IMR-90 (cell line): ENCODE measurements around the gene PRKAR1A. TPM values are rescaled to one million over a fixed set of nuclear protein-coding genes. Genes with fewer than 3 reads are reported as not detected.

ENCODE experiments used
- ATAC-seq: fragments of 200-7000 bp; cut with Tn5 transposase; 2 replicates; pipeline ENCODE4 v1.9.1; 2020; ENCODE audit warnings: low read depth, mild to moderate bottlenecking, moderate library complexity
- BruUV-seq: library from RNA; stranded (reverse); fragments of 400-500 nt; replicated peaks from 2 replicates; lab custom pipeline; 2021; lab: Mats Ljungman, UMichigan
- CTCF ChIA-PET: fragments of 300-600 bp; formaldehyde crosslinking; extraction: SDS; loops from one replicate; lab custom pipeline; 2021; ENCODE audit warnings: antibody characterized with exemption; lab: Yijun Ruan, JAX
- POLR2A ChIA-PET: fragments of 300-600 bp; sonication (Branson Sonifier 250); formaldehyde crosslinking; loops from one replicate; lab custom pipeline; 2022; ENCODE audit warnings: antibody characterized with exemption; ENCODE audit not compliant: unreplicated experiment; lab: Charles Lee
- DNase-seq: peaks from one replicate; pipeline ENCODE4 v3.0.0; 2013
- H2AFZ ChIP-seq: replicated peaks from 2 replicates; pipeline ENCODE3; 2013; ENCODE audit warnings: low read length, mild to moderate bottlenecking; ENCODE audit not compliant: poor library complexity
- H2AK5ac ChIP-seq: 2 replicates; pipeline ENCODE4 v1.6.1; 2013; ENCODE audit warnings: low read depth, low read length, inconsistent platforms
- H2AK9ac ChIP-seq: replicated peaks from 2 replicates; pipeline ENCODE3; 2013; ENCODE audit warnings: mild to moderate bottlenecking, low read depth, low read length, moderate library complexity; ENCODE audit not compliant: poor library complexity
- H2BK120ac ChIP-seq: 2 replicates; pipeline ENCODE4 v1.6.1; 2013; ENCODE audit warnings: low read depth, low read length, inconsistent platforms
- H2BK15ac ChIP-seq: 3 replicates; pipeline ENCODE4 v1.6.1; 2013; ENCODE audit warnings: low read depth, low read length, inconsistent platforms
- H2BK20ac ChIP-seq: 2 replicates; pipeline ENCODE4 v1.6.1; 2013; ENCODE audit warnings: low read depth, mild to moderate bottlenecking, inconsistent platforms, low read length, moderate library complexity
- H2BK5ac ChIP-seq: 2 replicates; pipeline ENCODE4 v1.6.1; 2013; ENCODE audit warnings: mild to moderate bottlenecking, low read depth, low read length, inconsistent platforms; ENCODE audit not compliant: poor library complexity, severe bottlenecking
- H3K14ac ChIP-seq: replicated peaks from 2 replicates; pipeline ENCODE4 v1.6.1; 2013; ENCODE audit warnings: low read depth, low read length, inconsistent platforms
- H3K18ac ChIP-seq: 2 replicates; pipeline ENCODE4 v1.6.1; 2013; ENCODE audit warnings: low read depth, low read length, control low read depth
- H3K23ac ChIP-seq: 2 replicates; pipeline ENCODE4 v1.6.1; 2013; ENCODE audit warnings: low read depth, low read length, inconsistent platforms
- H3K27ac ChIP-seq: 2 replicates; pipeline ENCODE4 v1.5.1; 2013; ENCODE audit warnings: mild to moderate bottlenecking, control low read depth, low read length; ENCODE audit not compliant: insufficient read depth
- H3K27me3 ChIP-seq: 2 replicates; pipeline ENCODE4 v1.6.1; 2013; ENCODE audit warnings: low read length; ENCODE audit not compliant: control insufficient read depth, insufficient read depth
- H3K36me3 ChIP-seq: 2 replicates; pipeline ENCODE4 v1.6.1; 2013; ENCODE audit warnings: low read length, mixed read lengths; ENCODE audit not compliant: control insufficient read depth, insufficient read depth
- H3K4ac ChIP-seq: 2 replicates; pipeline ENCODE4 v1.6.1; 2013; ENCODE audit warnings: low read depth, low read length, inconsistent platforms
- H3K4me1 ChIP-seq: 2 replicates; pipeline ENCODE4 v1.6.1; 2013; ENCODE audit warnings: low read length, mixed read lengths; ENCODE audit not compliant: control insufficient read depth, insufficient read depth
- H3K4me2 ChIP-seq: 2 replicates; pipeline ENCODE4 v1.6.1; 2013; ENCODE audit warnings: low read depth, mild to moderate bottlenecking, control low read depth, low read length, moderate library complexity
- H3K4me3 ChIP-seq: 2 replicates; pipeline ENCODE4 v1.5.1; 2013; ENCODE audit warnings: low read depth, mild to moderate bottlenecking, control low read depth, low read length, moderate library complexity; ENCODE audit not compliant: insufficient read depth
- H3K56ac ChIP-seq: 2 replicates; pipeline ENCODE4 v1.6.1; 2013; ENCODE audit warnings: low read length, inconsistent platforms; ENCODE audit not compliant: insufficient read depth; ENCODE audit errors: extremely low read depth
- H3K79me1 ChIP-seq, 2 experiments: 2 replicates each; pipeline ENCODE4 v1.6.1; 2013; ENCODE audit warnings: low read length in 2 of 2, inconsistent platforms in 1 of 2, low read depth in 1 of 2
- H3K9ac ChIP-seq: 2 replicates; pipeline ENCODE4 v1.6.1; 2013; ENCODE audit warnings: low read depth, low read length, control low read depth
- H3K9me1 ChIP-seq: 2 replicates; pipeline ENCODE4 v1.6.1; 2013; ENCODE audit warnings: low read length, inconsistent platforms; ENCODE audit not compliant: insufficient read depth
- H3K9me3 ChIP-seq: 2 replicates; pipeline ENCODE4 v1.6.1; 2013; ENCODE audit warnings: low read length; ENCODE audit not compliant: control insufficient read depth, insufficient read depth
- H4K20me1 ChIP-seq: 2 replicates; pipeline ENCODE4 v1.6.1; 2013; ENCODE audit warnings: low read length, inconsistent platforms; ENCODE audit not compliant: insufficient read depth
- H4K5ac ChIP-seq: 2 replicates; pipeline ENCODE4 v1.6.1; 2013; ENCODE audit warnings: mild to moderate bottlenecking, low read depth, low read length, control low read depth
- H4K8ac ChIP-seq, 2 experiments: 2 replicates each; pipeline ENCODE4 v1.6.1; 2013; ENCODE audit warnings: low read depth in 2 of 2, low read length in 2 of 2, control low read depth in 1 of 2, inconsistent platforms in 1 of 2
- H4K91ac ChIP-seq: 2 replicates; pipeline ENCODE4 v1.6.1; 2013; ENCODE audit warnings: low read depth, low read length, inconsistent platforms; ENCODE audit not compliant: insufficient read depth
- CEBPB ChIP-seq: IDR thresholded peaks from 2 replicates; pipeline ENCODE4 v1.6.1; 2012; ENCODE audit warnings: low read depth, low read length, improper control_type of control experiment
- CTCF ChIP-seq: conservative IDR thresholded peaks from 2 replicates; pipeline ENCODE4 v1.5.1; 2012; ENCODE audit warnings: mild to moderate bottlenecking, low read depth, low read length, improper control_type of control experiment
- MAZ ChIP-seq: IDR thresholded peaks from 2 replicates; pipeline ENCODE4 v1.6.1; 2012; ENCODE audit warnings: low read depth, mild to moderate bottlenecking, low read length, improper control_type of control experiment, moderate library complexity, borderline replicate concordance
- NFE2L2 ChIP-seq: fragments of 150-350 bp; IDR thresholded peaks from 2 replicates; pipeline ENCODE4 v1.6.1; 2016; ENCODE audit warnings: low read depth, mild to moderate bottlenecking, low read length
- POLR2A ChIP-seq: IDR thresholded peaks from 2 replicates; pipeline ENCODE4 v1.6.1; 2012; ENCODE audit warnings: mild to moderate bottlenecking, low read depth, low read length
- RAD21 ChIP-seq: IDR thresholded peaks from 2 replicates; pipeline ENCODE4 v1.6.1; 2012; ENCODE audit warnings: low read length, improper control_type of control experiment
- RFX5 ChIP-seq: IDR thresholded peaks from 2 replicates; pipeline ENCODE4 v1.8.0; 2012; ENCODE audit warnings: low read depth, mild to moderate bottlenecking, low read length, moderate library complexity
- SMC3 ChIP-seq: fragments of 150-350 bp; IDR thresholded peaks from 2 replicates; pipeline ENCODE4 v1.6.1; 2016; ENCODE audit warnings: low read depth, mild to moderate bottlenecking, antibody characterized with exemption, low read length, moderate library complexity
- USF2 ChIP-seq: fragments of 150-350 bp; IDR thresholded peaks from 2 replicates; pipeline ENCODE4 v1.6.1; 2017; ENCODE audit warnings: mild to moderate bottlenecking, antibody characterized with exemption, low read length, low read depth
- WGBS, 2 experiments: methylation state at CpG; one replicate each; pipeline versions ENCODE4 v1.1.5 to v1.1.7; 2013; ENCODE audit warnings: missing lambda C conversion rate in 2 of 2; ENCODE audit not compliant: insufficient read length in 1 of 2; ENCODE audit errors: extremely low coverage in 2 of 2; 5-methylcytosine and 5-hydroxymethylcytosine counted together
- dilution Hi-C: fragments of 300-500 bp; cut with HindIII; formaldehyde crosslinking; loops from one replicate; pipeline ENCODE4 v1.14.3; 2018; ENCODE audit warnings: low sequenced_read_pairs; ENCODE audit not compliant: unreplicated experiment
- in situ Hi-C: fragments of 300-500 bp; cut with MboI; formaldehyde crosslinking; loops from 3 replicates; pipeline ENCODE4 v1.14.3; 2019; ENCODE audit warnings: low sequenced_read_pairs, inconsistent platforms, mixed read lengths
- intact Hi-C: fragments of 100-400 bp; cut with micrococcal nuclease; formaldehyde crosslinking; loops from 2 replicates; pipeline ENCODE4 v1.10.0; 2022
- polyA plus RNA-seq, 3 experiments: library from polyadenylated mRNA; depleted of rRNA; stranded (reverse); fragments of >200 nt; gene quantifications; 2 replicates each; pipeline ENCODE4 v1.2.3, GENCODE V29; 2012; ENCODE audit warnings: low replicate concordance in 1 of 3
- total RNA-seq: library from RNA; depleted of rRNA; stranded (reverse); fragments of >200 nt; gene quantifications from 2 replicates; pipeline ENCODE4 v1.2.3, GENCODE V29; 2012

Gene PRKAR1A
- total and polyA plus RNA-seq, 2 of the 4 experiments (the other 2 are of a cell fraction): 145 to 256 TPM

GRCh38 chr17:68531252-68531651 is 19.0 kb downstream of the PRKAR1A start:
- CTCF ChIA-PET: no interaction called here

More at GRCh38 chr17:68531252-68531651, 19.0 kb downstream of the PRKAR1A start:
- peaks cover 41% of the 10 kb centered on the region for H3K36me3 ChIP-seq
- no peaks in the 10 kb centered on the region for H4K20me1 ChIP-seq
- WGBS, 2 experiments: no CpG with 5 or more reads among the region's 4 CpGs
- no peak overlapping the region for H2BK20ac ChIP-seq
- H3K79me1 ChIP-seq: peaks cover 7 to 10% of the 10 kb centered on the region in 2 experiments; a peak in 3 of 4 replicates
- no peak overlapping the region for H3K56ac ChIP-seq
- H3K4me1 ChIP-seq: no peaks in the 10 kb centered on the region
- H3K14ac ChIP-seq: no peak overlapping the region
- in situ Hi-C loops (loop anchor here (5.0 to 10.0 kb wide), 2 partner anchors 231 to 714 kb away; no protein-coding TSS in a partner anchor), dilution Hi-C loops (no loop called here), intact Hi-C loops (loop anchor here (5.0 kb wide), 1 partner anchor 81 kb away; no protein-coding TSS in a partner anchor)
- no peak overlapping the region for H4K8ac ChIP-seq
- no peak overlapping the region for H3K4me2 ChIP-seq
- no peak overlapping the region for H2BK5ac ChIP-seq
- no peaks in the 10 kb centered on the region for H3K9me1 ChIP-seq
- H2AK9ac ChIP-seq: no peak overlapping the region
- no peak overlapping the region for H3K4me3 ChIP-seq
- no peak overlapping the region for H2BK15ac ChIP-seq
- no peak overlapping the region for H3K9ac ChIP-seq
- H3K9me3 ChIP-seq: no peaks in the 10 kb centered on the region
- no peak overlapping the region for H2BK120ac ChIP-seq
- no peak for TF ChIP-seq MAZ
- no peak for TF ChIP-seq RAD21
- TF ChIP-seq POLR2A: no peak
- TF ChIP-seq RFX5: no peak
- TF ChIP-seq SMC3: no peak
- TF ChIP-seq CEBPB: no peak
- TF ChIP-seq USF2: no peak
- TF ChIP-seq CTCF: no peak
- TF ChIP-seq NFE2L2: no peak
- DNase-seq: no peak
- no peak overlapping the region for H2AFZ ChIP-seq
- POLR2A ChIA-PET: no interaction called here
- H3K27ac ChIP-seq: no peak overlapping the region
- no peak overlapping the region for H4K5ac ChIP-seq
- no peak overlapping the region for H4K91ac ChIP-seq
- H3K23ac ChIP-seq: no peak overlapping the region
- no peak overlapping the region for H3K4ac ChIP-seq
- no peaks in the 10 kb centered on the region for H3K27me3 ChIP-seq
- BruUV-seq: no TSS peak
- no peak overlapping the region for H2AK5ac ChIP-seq
- no peak for ATAC-seq
- H3K18ac ChIP-seq: no peak overlapping the region
